CD4-positive, alpha-beta T cell treated with Interleukin-2 at 100 ng/mL for 4 hours (primary cell): ENCODE results near the gene MEIOB.
"Not testable (repeated sequence)": the region's sequence is repeated elsewhere in the genome, so short reads cannot be mapped to it uniquely, and the experiment has no call there.

Experiments used
- DNase-seq: peaks from one replicate; pipeline ENCODE4 v3.0.0-alpha.2; 2020; ENCODE audit warnings: low spot score

Gene MEIOB

GRCh38 chr16:1812732-1813163 is 59.2 kb downstream of the MEIOB start:
- DNase-seq: peak; percentile 21

GRCh38 chr16:1810536-1810935 is 61.4 kb downstream of the MEIOB start:
- DNase-seq: no peak

GRCh38 chr16:1810106-1810505 is 61.9 kb downstream of the MEIOB start:
- DNase-seq: no peak

- DNase-seq: no peak
Observed at GRCh38 chr16:1809281-1809801, 62.6 kb downstream of the MEIOB start.

- DNase-seq: no peak
Observed at GRCh38 chr16:1808691-1809090, 63.3 kb downstream of the MEIOB start.

- DNase-seq: no peak
Observed at GRCh38 chr16:1807626-1808025, 64.3 kb downstream of the MEIOB start.

- no peak for DNase-seq
Observed at GRCh38 chr16:1800701-1801100, 71.3 kb downstream of the MEIOB start.

- DNase-seq: not testable (repeated sequence)
Observed at GRCh38 chr16:1799263-1799662, 72.7 kb downstream of the MEIOB start.

- DNase-seq: no peak
Observed at GRCh38 chr16:1794908-1795666, 76.9 kb downstream of the MEIOB start.

GRCh38 chr16:1794221-1794871 is 77.6 kb downstream of the MEIOB start:
- DNase-seq: no peak

- DNase-seq: no peak
Observed at GRCh38 chr16:1793578-1794220, 78.3 kb downstream of the MEIOB start, which contains the start of gene IGFALS. Gene IGFALS (minus strand): TSS chr16:1793705. CDS start chr16:1793652, 53 bp downstream.

- no peak for DNase-seq
Observed at GRCh38 chr16:1792836-1793577, 79.0 kb downstream of the MEIOB start.

GRCh38 chr16:1791943-1792812 is 79.8 kb downstream of the MEIOB start:
- DNase-seq: no peak

GRCh38 chr16:1791256-1791942 is 80.6 kb downstream of the MEIOB start:
- no peak for DNase-seq

GRCh38 chr16:1790611-1791255 is 81.2 kb downstream of the MEIOB start:
- DNase-seq: no peak

GRCh38 chr16:1790261-1790610 is 81.7 kb downstream of the MEIOB start:
- no peak for DNase-seq

- no peak for DNase-seq
Observed at GRCh38 chr16:1789643-1790045, 82.3 kb downstream of the MEIOB start.

GRCh38 chr16:1788708-1789100 is 83.3 kb downstream of the MEIOB start:
- no peak for DNase-seq

- DNase-seq: no peak
Observed at GRCh38 chr16:1788095-1788707, 83.8 kb downstream of the MEIOB start.
